ENCODE measurements around the gene TJP3.
"Not testable (repeated sequence)": the region's sequence is repeated elsewhere in the genome, so short reads cannot be mapped to it uniquely, and the experiment has no call there.

TJP3 gene

GRCh38 chr19:3708207-3708931 lies at the start of gene TJP3:
Gene TJP3, plus strand, starts transcription at chr19:3708384. Its CDS starts 20,049 bp downstream, at chr19:3728433.
- no peak for DNase-seq (ENCODE audit: low read depth in 3 of 3)

- no peak for DNase-seq (ENCODE audit: low read depth in 3 of 3)
Observed at GRCh38 chr19:3658870-3659745, 49.1 kb upstream of the TJP3 start.

GRCh38 chr19:3659746-3660112 lies 48.5 kb upstream of the TJP3 start:
- no peak for DNase-seq (ENCODE audit: low read depth in 3 of 3)

GRCh38 chr19:3660493-3661219 lies 47.5 kb upstream of the TJP3 start:
- no peak for DNase-seq (ENCODE audit: low read depth in 3 of 3)

- no peak for DNase-seq (ENCODE audit: low read depth in 3 of 3)
Observed at GRCh38 chr19:3661284-3662238, 46.6 kb upstream of the TJP3 start.

GRCh38 chr19:3663838-3664237 lies 44.3 kb upstream of the TJP3 start:
- no peak for DNase-seq (ENCODE audit: low read depth in 3 of 3)

- no peak for DNase-seq (ENCODE audit: low read depth in 3 of 3)
Observed at GRCh38 chr19:3664879-3665642, 43.1 kb upstream of the TJP3 start.

- DNase-seq (ENCODE audit: low read depth in 3 of 3) = peak; percentile 35 to 67 (median 64)
Observed at GRCh38 chr19:3665681-3666544, 42.3 kb upstream of the TJP3 start.

GRCh38 chr19:3666545-3666856 lies 41.7 kb upstream of the TJP3 start:
- not testable (repeated sequence) for DNase-seq (ENCODE audit: low read depth in 3 of 3)

GRCh38 chr19:3667037-3667638 lies 41.0 kb upstream of the TJP3 start:
- DNase-seq (ENCODE audit: low read depth in 3 of 3) = no peak

GRCh38 chr19:3667766-3668165 lies 40.4 kb upstream of the TJP3 start:
- DNase-seq (ENCODE audit: low read depth in 3 of 3) = no peak

- DNase-seq (ENCODE audit: low read depth in 3 of 3) = no peak
Observed at GRCh38 chr19:3668331-3669081, 39.7 kb upstream of the TJP3 start.

- DNase-seq (ENCODE audit: low read depth in 3 of 3) = no peak
Observed at GRCh38 chr19:3669082-3669946, 38.9 kb upstream of the TJP3 start.

- no peak for DNase-seq (ENCODE audit: low read depth in 3 of 3)
Observed at GRCh38 chr19:3669947-3670795, 38.0 kb upstream of the TJP3 start.

- peak in 2 of 3 donors; percentile 20 to 36 for DNase-seq (ENCODE audit: low read depth in 3 of 3)
Observed at GRCh38 chr19:3670796-3671679, 37.1 kb upstream of the TJP3 start.
